ENCODE measurements around the gene RMC1. TPM values are rescaled to one million over a fixed set of nuclear protein-coding genes. Genes with fewer than 3 reads are reported as not detected.
A peak's percentile ranks its signal among the peaks of the same experiment; 100 is the strongest.

Gene RMC1
- total and polyA plus RNA-seq, 4 donors = 15.6 to 24.7 (median 20.8) TPM

GRCh38 chr18:23529604-23530003, 26.3 kb downstream of the RMC1 start:
- 90% methylated on average over 3 of the region's 3 CpGs for WGBS
- Histone ChIP-seq H3K27ac (ENCODE audit: low read depth in 1 of 2, low read length in 2 of 2) (no peak overlapping the region), H3K4me1 (ENCODE audit: control insufficient read depth in 4 of 4, insufficient read depth in 4 of 4, low read length in 3 of 4) (peaks cover 0 to 1% (median under 1%) of the 10 kb centered on the region in 4 donors), H3K9me3 (ENCODE audit: control insufficient read depth in 4 of 4, low read length in 3 of 4) (no peaks in the 10 kb centered on the region), H3K9ac (ENCODE audit: low read depth in 1 of 2, low read length in 2 of 2) (no peak overlapping the region), H3K27me3 (ENCODE audit: control insufficient read depth in 4 of 4, insufficient read depth in 4 of 4, low read length in 3 of 4) (no peaks in the 10 kb centered on the region), H3K4me3 (ENCODE audit: low read depth in 1 of 3, low read length in 3 of 3) (no peak overlapping the region), H3K36me3 (ENCODE audit: control insufficient read depth in 4 of 4, insufficient read depth in 3 of 4, low read depth in 1 of 4, low read length in 3 of 4) (peaks cover 11 to 81% (median 73%) of the 10 kb centered on the region in 4 donors)
- TF ChIP-seq NR2F2 (IDR thresholded peaks at IDR 0.05) = no peak
- TF ChIP-seq RAD21 (IDR thresholded peaks at IDR 0.05) = no peak
- no peak for DNase-seq (ENCODE audit: low spot score)

GRCh38 chr18:23530195-23530594, 26.9 kb downstream of the RMC1 start:
- Histone ChIP-seq H3K9me3 (ENCODE audit: control insufficient read depth in 4 of 4, low read length in 3 of 4) (no peaks in the 10 kb centered on the region), H3K27me3 (ENCODE audit: control insufficient read depth in 4 of 4, insufficient read depth in 4 of 4, low read length in 3 of 4) (no peaks in the 10 kb centered on the region), H3K27ac (ENCODE audit: low read depth in 1 of 2, low read length in 2 of 2) (no peak overlapping the region)

DNA sequence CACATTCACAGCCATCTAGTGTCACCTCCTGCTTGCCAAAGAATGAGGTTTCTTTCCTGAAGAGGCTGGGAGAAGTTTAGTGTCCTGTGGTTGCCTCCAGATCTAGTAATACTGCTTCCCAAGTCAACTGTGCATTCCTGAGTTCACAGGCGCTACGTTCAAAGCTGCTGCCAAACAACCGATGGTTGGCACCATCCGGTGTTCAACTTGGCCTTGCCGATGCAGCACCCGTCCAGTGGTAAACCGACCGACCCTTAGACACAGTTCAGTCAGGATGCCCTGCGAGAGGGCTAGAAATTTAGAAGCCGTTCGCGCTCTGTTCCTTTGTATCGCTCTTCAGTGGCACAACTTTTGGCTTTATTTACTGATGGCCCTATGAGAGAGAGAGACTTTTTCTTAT, 28.6 kb downstream of the RMC1 start:
- Histone ChIP-seq H3K4me3 (ENCODE audit: low read depth in 1 of 3, low read length in 3 of 3) (no peak overlapping the region), H3K27me3 (ENCODE audit: control insufficient read depth in 4 of 4, insufficient read depth in 4 of 4, low read length in 3 of 4) (no peaks in the 10 kb centered on the region), H3K4me1 (ENCODE audit: control insufficient read depth in 4 of 4, insufficient read depth in 4 of 4, low read length in 3 of 4) (peaks cover 0 to 3% (median 0%) of the 10 kb centered on the region in 4 donors), H3K36me3 (ENCODE audit: control insufficient read depth in 4 of 4, insufficient read depth in 3 of 4, low read depth in 1 of 4, low read length in 3 of 4) (peaks cover 13 to 89% (median 77%) of the 10 kb centered on the region in 4 donors), H3K9me3 (ENCODE audit: control insufficient read depth in 4 of 4, low read length in 3 of 4) (no peaks in the 10 kb centered on the region), H3K27ac (ENCODE audit: low read depth in 1 of 2, low read length in 2 of 2) (no peak overlapping the region), H3K9ac (ENCODE audit: low read depth in 1 of 2, low read length in 2 of 2) (no peak overlapping the region)
- TF ChIP-seq SP1 (IDR thresholded peaks at IDR 0.05) (no peak), RXRA (IDR thresholded peaks at IDR 0.05) (no peak), YY1 (IDR thresholded peaks at IDR 0.05) (no peak)
- TF ChIP-seq, protein P1, sequence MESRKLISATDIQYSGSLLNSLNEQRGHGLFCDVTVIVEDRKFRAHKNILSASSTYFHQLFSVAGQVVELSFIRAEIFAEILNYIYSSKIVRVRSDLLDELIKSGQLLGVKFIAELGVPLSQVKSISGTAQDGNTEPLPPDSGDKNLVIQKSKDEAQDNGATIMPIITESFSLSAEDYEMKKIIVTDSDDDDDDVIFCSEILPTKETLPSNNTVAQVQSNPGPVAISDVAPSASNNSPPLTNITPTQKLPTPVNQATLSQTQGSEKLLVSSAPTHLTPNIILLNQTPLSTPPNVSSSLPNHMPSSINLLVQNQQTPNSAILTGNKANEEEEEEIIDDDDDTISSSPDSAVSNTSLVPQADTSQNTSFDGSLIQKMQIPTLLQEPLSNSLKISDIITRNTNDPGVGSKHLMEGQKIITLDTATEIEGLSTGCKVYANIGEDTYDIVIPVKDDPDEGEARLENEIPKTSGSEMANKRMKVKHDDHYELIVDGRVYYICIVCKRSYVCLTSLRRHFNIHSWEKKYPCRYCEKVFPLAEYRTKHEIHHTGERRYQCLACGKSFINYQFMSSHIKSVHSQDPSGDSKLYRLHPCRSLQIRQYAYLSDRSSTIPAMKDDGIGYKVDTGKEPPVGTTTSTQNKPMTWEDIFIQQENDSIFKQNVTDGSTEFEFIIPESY (IDR thresholded peaks at IDR 0.05) = no peak
- DNase-seq (ENCODE audit: low spot score) = no peak
- WGBS = 83% methylated on average over 13 of the region's 13 CpGs

More at GRCh38 chr18:23530195-23530594, 26.9 kb downstream of the RMC1 start:
- Histone ChIP-seq H3K9ac (ENCODE audit: low read depth in 1 of 2, low read length in 2 of 2) (no peak overlapping the region), H3K4me1 (ENCODE audit: control insufficient read depth in 4 of 4, insufficient read depth in 4 of 4, low read length in 3 of 4) (no peaks in the 10 kb centered on the region), H3K36me3 (ENCODE audit: control insufficient read depth in 4 of 4, insufficient read depth in 3 of 4, low read depth in 1 of 4, low read length in 3 of 4) (peaks cover 11 to 87% (median 79%) of the 10 kb centered on the region in 4 donors), H3K4me3 (ENCODE audit: low read depth in 1 of 3, low read length in 3 of 3) (no peak overlapping the region)
- DNase-seq (ENCODE audit: low spot score) = no peak
- WGBS = 77% methylated on average over 7 of the region's 7 CpGs
- TF ChIP-seq HNF4A (conservative IDR thresholded peaks at IDR 0.05) (peak; percentile 30 to 57), RAD21 (IDR thresholded peaks at IDR 0.05) (peak in 1 of 2 donors; percentile 9), RXRA (IDR thresholded peaks at IDR 0.05) (peak in 1 of 2 donors; percentile 9), SP1 (IDR thresholded peaks at IDR 0.05) (peak; percentile 31), GABPA (IDR thresholded peaks at IDR 0.05 in 1 of 2, conservative IDR thresholded peaks at IDR 0.05 in 1 of 2) (no peak), CTCF (IDR thresholded peaks at IDR 0.05; ENCODE audit: low read depth, low read length, missing input control) (no peak)

DNA sequence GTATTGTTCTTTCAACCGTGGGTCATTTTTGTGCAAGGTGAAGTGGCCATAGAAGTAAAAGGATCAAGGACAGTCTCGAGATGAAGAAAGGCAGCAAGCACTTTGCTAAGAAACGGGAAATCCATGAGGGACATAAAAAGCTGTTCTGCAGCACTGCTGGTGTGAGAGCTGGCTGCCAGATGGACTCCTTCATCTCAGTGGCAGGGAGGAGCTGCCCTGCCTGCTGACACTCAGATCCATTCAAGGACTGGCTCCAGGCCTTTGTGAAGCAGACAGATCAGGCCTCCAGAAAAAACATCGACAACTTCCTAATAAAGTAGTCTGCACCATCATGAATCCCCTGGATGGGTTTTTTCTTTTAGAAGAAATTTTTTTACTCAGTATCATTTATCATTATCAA, 29.5 kb downstream of the RMC1 start:
- no peaks in the 10 kb centered on the region for H3K27me3 ChIP-seq (ENCODE audit: control insufficient read depth in 4 of 4, insufficient read depth in 4 of 4, low read length in 3 of 4)
- peaks cover 13 to 83% (median 73%) of the 10 kb centered on the region in 4 donors for H3K36me3 ChIP-seq (ENCODE audit: control insufficient read depth in 4 of 4, insufficient read depth in 3 of 4, low read depth in 1 of 4, low read length in 3 of 4)
- no peak overlapping the region for H3K4me3 ChIP-seq (ENCODE audit: low read depth in 1 of 3, low read length in 3 of 3)
- 87% methylated on average over 4 of the region's 4 CpGs for WGBS
- DNase-seq (ENCODE audit: low spot score) = no peak
- no peak overlapping the region for H3K27ac ChIP-seq (ENCODE audit: low read depth in 1 of 2, low read length in 2 of 2)
- TF ChIP-seq YY1 (IDR thresholded peaks at IDR 0.05) (no peak), EGR1 (IDR thresholded peaks at IDR 0.05; ENCODE audit: low read depth in 2 of 2) (no peak), MAX (IDR thresholded peaks at IDR 0.05) (no peak), CTCF (IDR thresholded peaks at IDR 0.05; ENCODE audit: low read depth, low read length, missing input control) (no peak), RXRA (IDR thresholded peaks at IDR 0.05) (no peak), HNF4A (conservative IDR thresholded peaks at IDR 0.05) (no peak), FOXA1 (IDR thresholded peaks at IDR 0.05) (no peak), NR2F2 (IDR thresholded peaks at IDR 0.05) (no peak)
- no peak overlapping the region for H3K9ac ChIP-seq (ENCODE audit: low read depth in 1 of 2, low read length in 2 of 2)
- H3K9me3 ChIP-seq (ENCODE audit: control insufficient read depth in 4 of 4, low read length in 3 of 4) = no peaks in the 10 kb centered on the region
- H3K4me1 ChIP-seq (ENCODE audit: control insufficient read depth in 4 of 4, insufficient read depth in 4 of 4, low read length in 3 of 4) = peaks cover 0 to 9% (median 3%) of the 10 kb centered on the region in 4 donors
